HEK293 (cell line): ENCODE data around the gene ANKRD11.

Experiments
- CTCF ChIA-PET: fragments of 350-600 bp; formaldehyde crosslinking; extraction: SDS; loops from one replicate; lab custom pipeline; 2021; ENCODE audit warnings: antibody characterized with exemption; lab: Yijun Ruan, JAX
- POLR2A ChIA-PET: fragments of 300-600 bp; formaldehyde crosslinking; extraction: SDS; loops from one replicate; lab custom pipeline; 2020; ENCODE audit warnings: antibody characterized with exemption, inconsistent platforms; lab: Yijun Ruan, JAX
- H3K27ac ChIP-seq: fragments of 200-500 bp; sonication (Bioruptor generic); 2 replicates; pipeline ENCODE4 v1.5.1; 2014; ENCODE audit warnings: low read depth, low read length, control low read depth, inconsistent platforms; ENCODE audit errors: extremely low read depth
- H3K36me3 ChIP-seq, 2 experiments: fragments of 200-500 bp in 1 of 2; sonication (Bioruptor generic) in 1 of 2; 1 replicate in 1 of 2; 2 replicates in 1 of 2; pipeline ENCODE4 v1.5.1; 2014 to 2017; ENCODE audit warnings: inconsistent platforms in 2 of 2, low read length in 2 of 2; ENCODE audit not compliant: control insufficient read depth in 2 of 2, insufficient read depth in 1 of 2
- H3K4me1 ChIP-seq: fragments of 200-500 bp; sonication (Bioruptor generic); 2 replicates; pipeline ENCODE4 v1.5.1; 2014; ENCODE audit warnings: mild to moderate bottlenecking, low read length, inconsistent platforms; ENCODE audit not compliant: control insufficient read depth, insufficient read depth
- H3K4me3 ChIP-seq: 2 replicates; pipeline ENCODE4 v1.5.1; 2011; ENCODE audit warnings: low read depth, mild to moderate bottlenecking, control low read depth, low read length, moderate library complexity
- H3K9me3 ChIP-seq: fragments of 200-500 bp; sonication (Bioruptor generic); 2 replicates; pipeline ENCODE4 v1.5.1; 2014; ENCODE audit warnings: low read depth, low read length, inconsistent platforms; ENCODE audit not compliant: control insufficient read depth, insufficient read depth
- GFI1B ChIP-seq: fragments of 450-650 bp; formaldehyde crosslinking; IDR thresholded peaks from 2 replicates; pipeline ENCODE4 v1.5.1; 2016; ENCODE audit warnings: missing biosample characterization, missing genetic modification characterization
- SALL2 ChIP-seq: fragments of 450-650 bp; formaldehyde crosslinking; IDR thresholded peaks from 2 replicates; pipeline ENCODE4 v1.5.0; 2017; ENCODE audit warnings: missing biosample characterization, mild to moderate bottlenecking, missing genetic modification characterization, borderline replicate concordance
- SETDB1 ChIP-seq: IDR thresholded peaks from one replicate; pipeline ENCODE4 v1.6.1; 2017; ENCODE audit warnings: mild to moderate bottlenecking, low read length, moderate library complexity, mixed read lengths; ENCODE audit not compliant: insufficient read length
- ZBTB7A ChIP-seq: fragments of 450-650 bp; formaldehyde crosslinking; IDR thresholded peaks from 2 replicates; pipeline ENCODE4 v1.5.1; 2016; ENCODE audit warnings: low read depth, missing biosample characterization, missing genetic modification characterization
- ZBTB8A ChIP-seq: fragments of 450-650 bp; formaldehyde crosslinking; IDR thresholded peaks from 2 replicates; pipeline ENCODE4 v1.5.1; 2016; ENCODE audit warnings: missing biosample characterization, missing genetic modification characterization
- ZIC2 ChIP-seq: fragments of 450-650 bp; formaldehyde crosslinking; IDR thresholded peaks from 2 replicates; pipeline ENCODE4 v1.5.1; 2016; ENCODE audit warnings: missing biosample characterization, missing genetic modification characterization
- ZNF10 ChIP-seq: fragments of 450-650 bp; formaldehyde crosslinking; IDR thresholded peaks from 2 replicates; pipeline ENCODE4 v1.5.1; 2017; ENCODE audit warnings: missing biosample characterization, missing genetic modification characterization
- ZNF132 ChIP-seq: fragments of 450-650 bp; formaldehyde crosslinking; IDR thresholded peaks from 2 replicates; pipeline ENCODE4 v1.5.1; 2017; ENCODE audit warnings: missing biosample characterization, missing genetic modification characterization, borderline replicate concordance
- ZNF146 ChIP-seq: fragments of 450-650 bp; formaldehyde crosslinking; IDR thresholded peaks from 2 replicates; pipeline ENCODE4 v1.5.1; 2016; ENCODE audit warnings: missing biosample characterization, missing genetic modification characterization
- ZNF174 ChIP-seq: fragments of 450-650 bp; formaldehyde crosslinking; IDR thresholded peaks from 2 replicates; pipeline ENCODE4 v1.5.0; 2017; ENCODE audit warnings: missing biosample characterization, mild to moderate bottlenecking, missing genetic modification characterization
- ZNF266 ChIP-seq: fragments of 450-650 bp; formaldehyde crosslinking; IDR thresholded peaks from 2 replicates; pipeline ENCODE4 v1.5.1; 2016; ENCODE audit warnings: missing biosample characterization, missing genetic modification characterization, low read depth
- ZNF555 ChIP-seq: fragments of 450-650 bp; formaldehyde crosslinking; conservative IDR thresholded peaks from 2 replicates; pipeline ENCODE4 v1.5.1; 2017; ENCODE audit warnings: missing biosample characterization, mild to moderate bottlenecking, missing genetic modification characterization, inconsistent platforms
- TF ChIP-seq, protein P1 (sequence below): fragments of 450-650 bp; formaldehyde crosslinking; IDR thresholded peaks from 2 replicates; pipeline ENCODE4 v1.5.1; 2016; ENCODE audit warnings: missing biosample characterization, missing genetic modification characterization
- TF ChIP-seq, protein P2 (sequence below): fragments of 450-650 bp; formaldehyde crosslinking; IDR thresholded peaks from 2 replicates; pipeline ENCODE4 v1.5.1; 2016; ENCODE audit warnings: missing biosample characterization, missing genetic modification characterization
- TF ChIP-seq, protein P3 (sequence below): IDR thresholded peaks from 2 replicates; pipeline ENCODE4 v1.6.1; 2011; ENCODE audit warnings: mild to moderate bottlenecking, low read depth, low read length, borderline replicate concordance

The ANKRD11 gene

GRCh38 chr16:89274561-89275283 lies 215.6 kb downstream of the ANKRD11 start:
- H3K27ac ChIP-seq: no peak overlapping the region
- ChIA-PET CTCF (interaction anchor here (1.9 kb wide), 1 partner anchor 15 kb away, joined by 5 read pairs; no protein-coding TSS in a partner anchor), POLR2A (no interaction called here)
- no peaks in the 10 kb centered on the region for H3K4me1 ChIP-seq
- TF ChIP-seq SETDB1 (no peak), ZNF10 (tag by site-specific recombination) (no peak), ZNF266 (tag by site-specific recombination) (no peak), ZNF555 (tag by site-specific recombination) (no peak)
- TF ChIP-seq, protein P1, sequence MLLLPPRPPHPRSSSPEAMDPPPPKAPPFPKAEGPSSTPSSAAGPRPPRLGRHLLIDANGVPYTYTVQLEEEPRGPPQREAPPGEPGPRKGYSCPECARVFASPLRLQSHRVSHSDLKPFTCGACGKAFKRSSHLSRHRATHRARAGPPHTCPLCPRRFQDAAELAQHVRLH (tag by site-specific recombination): no peak
- no peaks in the 10 kb centered on the region for H3K9me3 ChIP-seq
- H3K36me3 ChIP-seq: peaks cover under 1 to 88% of the 10 kb centered on the region in 2 experiments; a peak in 2 of 3 replicates
- no peak overlapping the region for H3K4me3 ChIP-seq

DNA sequence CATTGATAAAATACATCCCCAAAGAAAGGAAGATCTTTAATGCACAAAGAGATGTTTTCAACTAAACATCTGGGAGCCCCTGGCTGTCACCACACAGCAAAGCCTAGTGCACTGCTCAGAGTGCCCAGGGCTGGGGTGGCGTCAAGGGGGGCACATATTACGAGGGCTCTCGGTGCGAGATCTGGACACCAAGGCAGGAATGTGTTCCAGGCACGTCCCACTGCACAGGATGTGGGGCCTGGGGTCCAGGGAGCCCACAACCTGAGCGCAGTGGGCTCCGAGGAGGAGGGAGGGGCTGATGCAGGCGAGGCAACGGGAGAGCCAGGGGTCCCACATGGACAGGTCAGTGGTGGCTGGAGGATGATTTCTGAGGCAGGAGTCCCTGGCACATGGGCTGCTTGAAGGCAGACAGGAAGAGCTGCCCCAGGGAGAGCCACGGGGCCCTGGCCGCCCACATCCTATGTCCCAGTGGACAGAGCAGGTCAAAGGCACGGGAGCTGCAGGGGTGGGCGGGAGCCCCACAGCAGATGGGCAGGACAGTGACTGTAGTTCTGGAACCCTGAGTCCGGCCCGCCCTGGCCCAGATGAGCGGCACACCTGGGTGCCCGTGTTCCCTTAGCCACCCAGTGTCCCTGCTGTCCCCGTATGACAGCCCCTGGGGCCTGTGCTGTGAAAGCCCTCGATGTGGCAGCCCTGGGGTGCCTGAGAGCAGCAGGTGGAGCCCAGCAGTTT lies 216.5 kb downstream of the ANKRD11 start:
- no peak for TF ChIP-seq ZBTB8A (tag by site-specific recombination)
- TF ChIP-seq, protein P2, sequence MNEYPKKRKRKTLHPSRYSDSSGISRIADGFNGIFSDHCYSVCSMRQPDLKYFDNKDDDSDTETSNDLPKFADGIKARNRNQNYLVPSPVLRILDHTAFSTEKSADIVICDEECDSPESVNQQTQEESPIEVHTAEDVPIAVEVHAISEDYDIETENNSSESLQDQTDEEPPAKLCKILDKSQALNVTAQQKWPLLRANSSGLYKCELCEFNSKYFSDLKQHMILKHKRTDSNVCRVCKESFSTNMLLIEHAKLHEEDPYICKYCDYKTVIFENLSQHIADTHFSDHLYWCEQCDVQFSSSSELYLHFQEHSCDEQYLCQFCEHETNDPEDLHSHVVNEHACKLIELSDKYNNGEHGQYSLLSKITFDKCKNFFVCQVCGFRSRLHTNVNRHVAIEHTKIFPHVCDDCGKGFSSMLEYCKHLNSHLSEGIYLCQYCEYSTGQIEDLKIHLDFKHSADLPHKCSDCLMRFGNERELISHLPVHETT (tag by site-specific recombination): no peak
- TF ChIP-seq SALL2 (tag by site-specific recombination): no peak
- TF ChIP-seq ZNF132 (tag by site-specific recombination): no peak
- no peak for TF ChIP-seq ZNF174 (tag by site-specific recombination)
- TF ChIP-seq, protein P3, sequence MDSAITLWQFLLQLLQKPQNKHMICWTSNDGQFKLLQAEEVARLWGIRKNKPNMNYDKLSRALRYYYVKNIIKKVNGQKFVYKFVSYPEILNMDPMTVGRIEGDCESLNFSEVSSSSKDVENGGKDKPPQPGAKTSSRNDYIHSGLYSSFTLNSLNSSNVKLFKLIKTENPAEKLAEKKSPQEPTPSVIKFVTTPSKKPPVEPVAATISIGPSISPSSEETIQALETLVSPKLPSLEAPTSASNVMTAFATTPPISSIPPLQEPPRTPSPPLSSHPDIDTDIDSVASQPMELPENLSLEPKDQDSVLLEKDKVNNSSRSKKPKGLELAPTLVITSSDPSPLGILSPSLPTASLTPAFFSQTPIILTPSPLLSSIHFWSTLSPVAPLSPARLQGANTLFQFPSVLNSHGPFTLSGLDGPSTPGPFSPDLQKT: no peak
- TF ChIP-seq ZBTB7A (tag by site-specific recombination): no peak
- no peak for TF ChIP-seq ZNF146 (tag by site-specific recombination)
- TF ChIP-seq GFI1B (tag by site-specific recombination): no peak
- H3K9me3 ChIP-seq: no peaks in the 10 kb centered on the region
- CTCF ChIA-PET: interaction anchor here (1.9 kb wide), 1 partner anchor 16 kb away, joined by 5 read pairs; no protein-coding TSS in a partner anchor
- H3K4me3 ChIP-seq: no peak overlapping the region
- POLR2A ChIA-PET: no interaction called here
- H3K27ac ChIP-seq: no peak overlapping the region
- H3K4me1 ChIP-seq: no peaks in the 10 kb centered on the region
- peaks cover 4 to 93% of the 10 kb centered on the region in 2 experiments; a peak in 2 of 3 replicates for H3K36me3 ChIP-seq

- H3K36me3 ChIP-seq: peaks cover 4 to 86% of the 10 kb centered on the region in 2 experiments; a peak in 2 of 3 replicates
- POLR2A ChIA-PET: interaction anchor here (0.7 kb wide), 1 partner anchor 36 kb away, joined by 3 read pairs; no protein-coding TSS in a partner anchor
These were observed 217.7 kb downstream of the ANKRD11 start for GRCh38 chr16:89272631-89273030.

More at GRCh38 chr16:89272631-89273030, 217.7 kb downstream of the ANKRD11 start:
- CTCF ChIA-PET: interaction anchor here (1.9 kb wide), 1 partner anchor 17 kb away, joined by 5 read pairs; no protein-coding TSS in a partner anchor
- no peaks in the 10 kb centered on the region for H3K4me1 ChIP-seq
- no peak overlapping the region for H3K4me3 ChIP-seq
- no peaks in the 10 kb centered on the region for H3K9me3 ChIP-seq
- TF ChIP-seq ZNF146 (tag by site-specific recombination): peak; percentile 59
- no peak for TF ChIP-seq ZIC2 (tag by site-specific recombination)
- no peak overlapping the region for H3K27ac ChIP-seq
